WTC11 (cell line): ENCODE measurements around the gene CCDC190.

Experiments used
- ATF2 ChIP-seq: sonication (generic); formaldehyde crosslinking; IDR thresholded peaks from 2 replicates; pipeline ENCODE4 v1.8.1; 2022; ENCODE audit warnings: low read depth, missing genetic modification reagents, borderline replicate concordance
- CTCF ChIP-seq: fragments of 200-600 bp; IDR thresholded peaks from 2 replicates; pipeline ENCODE4 v1.8.0; 2022; ENCODE audit warnings: antibody characterized with exemption
- E2F4 ChIP-seq: sonication (generic); formaldehyde crosslinking; IDR thresholded peaks from 2 replicates; pipeline ENCODE4 v1.8.1; 2022; ENCODE audit warnings: low read depth, mild to moderate bottlenecking, moderate library complexity, missing genetic modification reagents, borderline replicate concordance
- FOXP4 ChIP-seq: sonication (generic); formaldehyde crosslinking; IDR thresholded peaks from 2 replicates; pipeline ENCODE4 v1.8.0; 2022; ENCODE audit warnings: mild to moderate bottlenecking, missing genetic modification reagents
- RORB ChIP-seq: fragments of 250-450 bp; sonication (Bioruptor Pico); IDR thresholded peaks from 2 replicates; pipeline ENCODE4 v1.9.0; 2021; ENCODE audit warnings: mild to moderate bottlenecking
- ZNF263 ChIP-seq: sonication (generic); formaldehyde crosslinking; IDR thresholded peaks from 2 replicates; pipeline ENCODE4 v1.8.1; 2022; ENCODE audit warnings: low read depth, mild to moderate bottlenecking, moderate library complexity, missing genetic modification reagents
- ZNF512 ChIP-seq: sonication (generic); formaldehyde crosslinking; IDR thresholded peaks from 2 replicates; pipeline ENCODE4 v1.8.1; 2022; ENCODE audit warnings: missing genetic modification reagents, borderline replicate concordance
- ZSCAN18 ChIP-seq: fragments of 250-450 bp; sonication (Bioruptor Pico); IDR thresholded peaks from 2 replicates; pipeline ENCODE4 v2.1.2; 2022; ENCODE audit warnings: mild to moderate bottlenecking, moderate library complexity

- TF ChIP-seq CTCF (no peak), ZSCAN18 (CRISPR knock-in tag) (no peak), E2F4 (CRISPR knock-in tag) (no peak), ZNF263 (CRISPR knock-in tag) (no peak), RORB (CRISPR knock-in tag) (no peak), ATF2 (CRISPR knock-in tag) (no peak), ZNF512 (CRISPR knock-in tag) (no peak), FOXP4 (CRISPR knock-in tag) (no peak)
Observed at GRCh38 chr1:162899422-162900146, 38.6 kb upstream of the CCDC190 start.
